Effector memory CD4-positive, alpha-beta T cell (primary cell): Measurements from ENCODE around the gene TSPY9.
"Not testable (repeated sequence)": the region's sequence is repeated elsewhere in the genome, so short reads cannot be mapped to it uniquely, and the experiment has no call there.

Experiments
- DNase-seq, 3 donors: peaks; one replicate each; pipeline ENCODE4 v3.0.0-alpha.2; 2020
- H3K27ac ChIP-seq: 2 replicates; pipeline ENCODE4 v1.7.0; 2013; ENCODE audit warnings: mild to moderate bottlenecking, low read length, moderate library complexity; ENCODE audit not compliant: insufficient read depth, poor library complexity, severe bottlenecking
- H3K27me3 ChIP-seq: replicated peaks from 2 replicates; pipeline ENCODE4 v1.7.0; 2013; ENCODE audit warnings: mild to moderate bottlenecking, low read length; ENCODE audit not compliant: insufficient read depth, control insufficient read depth, poor library complexity, severe bottlenecking
- H3K36me3 ChIP-seq: 2 replicates; pipeline ENCODE4 v1.7.0; 2013; ENCODE audit warnings: mild to moderate bottlenecking, low read length, moderate library complexity; ENCODE audit not compliant: control insufficient read depth, insufficient read depth
- H3K4me1 ChIP-seq: 2 replicates; pipeline ENCODE4 v1.7.0; 2013; ENCODE audit warnings: low read length, mild to moderate bottlenecking; ENCODE audit not compliant: control insufficient read depth, insufficient read depth, poor library complexity, severe bottlenecking
- H3K4me3 ChIP-seq: 2 replicates; pipeline ENCODE4 v1.7.0; 2013; ENCODE audit warnings: low read length, low read depth, mild to moderate bottlenecking; ENCODE audit not compliant: insufficient read depth, poor library complexity, severe bottlenecking
- H3K9me3 ChIP-seq: 2 replicates; pipeline ENCODE4 v1.7.0; 2013; ENCODE audit warnings: mild to moderate bottlenecking, low read length, moderate library complexity; ENCODE audit not compliant: control insufficient read depth
- total RNA-seq, 3 donors: gene quantifications; one replicate each; lab custom pipeline; 2026; lab: John Stamatoyannopoulos, UW

Gene TSPY9, protein sequence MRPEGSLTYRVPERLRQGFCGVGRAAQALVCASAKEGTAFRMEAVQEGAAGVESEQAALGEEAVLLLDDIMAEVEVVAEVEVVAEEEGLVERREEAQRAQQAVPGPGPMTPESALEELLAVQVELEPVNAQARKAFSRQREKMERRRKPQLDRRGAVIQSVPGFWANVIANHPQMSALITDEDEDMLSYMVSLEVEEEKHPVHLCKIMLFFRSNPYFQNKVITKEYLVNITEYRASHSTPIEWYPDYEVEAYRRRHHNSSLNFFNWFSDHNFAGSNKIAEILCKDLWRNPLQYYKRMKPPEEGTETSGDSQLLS
- total RNA-seq: 0 reads per million in 3 donors

DNA sequence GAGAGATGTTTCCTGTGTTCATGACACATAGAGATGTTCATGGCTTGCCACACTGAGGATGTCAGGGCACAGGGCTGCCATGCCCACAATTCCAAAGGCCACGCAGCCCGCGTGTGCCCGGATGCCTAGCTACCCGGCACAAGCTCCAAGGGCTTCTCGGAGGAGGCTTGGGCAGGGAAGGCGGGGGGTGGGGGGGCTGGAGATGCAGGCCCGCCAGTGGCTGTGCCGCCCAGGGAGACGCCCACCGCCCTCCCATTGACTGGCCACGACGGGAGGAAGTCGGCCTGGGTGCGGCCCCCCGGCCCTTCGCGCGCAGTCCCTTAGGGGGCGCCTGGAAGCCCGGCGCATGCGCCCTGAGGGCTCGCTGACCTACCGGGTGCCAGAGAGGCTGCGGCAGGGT, at the start of gene TSPY9:
TSPY9 (plus strand) TSS at position 301 of the 400 bp plus-strand sequence; CDS start at position 347, 46 bp downstream.
- H3K36me3 ChIP-seq, DNase-seq, H3K4me3 ChIP-seq, H3K9me3 ChIP-seq, H3K27ac ChIP-seq, H3K27me3 ChIP-seq, H3K4me1 ChIP-seq: not testable (repeated sequence)

DNA sequence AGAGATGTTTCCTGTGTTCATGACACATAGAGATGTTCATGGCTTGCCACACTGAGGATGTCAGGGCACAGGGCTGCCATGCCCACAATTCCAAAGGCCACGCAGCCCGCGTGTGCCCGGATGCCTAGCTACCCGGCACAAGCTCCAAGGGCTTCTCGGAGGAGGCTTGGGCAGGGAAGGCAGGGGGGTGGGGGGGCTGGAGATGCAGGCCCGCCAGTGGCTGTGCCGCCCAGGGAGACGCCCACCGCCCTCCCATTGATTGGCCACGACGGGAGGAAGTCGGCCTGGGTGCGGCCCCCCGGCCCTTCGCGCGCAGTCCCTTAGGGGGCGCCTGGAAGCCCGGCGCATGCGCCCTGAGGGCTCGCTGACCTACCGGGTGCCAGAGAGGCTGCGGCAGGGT, 20.4 kb upstream of the TSPY9 start, which contains the start of gene TSPY1:
TSPY1 (plus strand) TSS at position 301 of the 400 bp plus-strand sequence; CDS start at position 347, 46 bp downstream.
- not testable (repeated sequence) for H3K36me3 ChIP-seq, H3K27ac ChIP-seq, DNase-seq, H3K27me3 ChIP-seq, H3K9me3 ChIP-seq, H3K4me1 ChIP-seq, H3K4me3 ChIP-seq

DNA sequence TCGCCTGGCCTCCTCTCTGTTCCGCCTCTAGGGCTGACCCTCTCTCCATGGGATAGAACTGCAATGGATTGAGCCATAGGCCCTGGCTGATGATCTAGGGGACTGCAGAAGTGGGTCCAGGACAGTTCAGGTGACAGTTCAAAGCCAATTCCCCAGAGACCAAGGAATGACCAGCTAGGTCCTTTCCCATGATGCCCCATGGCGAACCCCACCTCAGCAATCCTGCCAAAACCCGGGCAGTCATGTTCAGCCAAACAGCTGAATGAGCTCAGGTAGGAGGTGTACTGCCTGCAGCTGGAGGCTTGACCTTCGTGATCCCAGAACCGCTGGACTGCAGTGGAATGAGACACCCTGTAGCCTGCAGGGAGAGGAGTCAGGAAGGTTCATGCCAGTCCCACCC, 17.3 kb downstream of the TSPY9 start:
- not testable (repeated sequence) for H3K4me3 ChIP-seq, H3K4me1 ChIP-seq, H3K27me3 ChIP-seq, H3K9me3 ChIP-seq, H3K27ac ChIP-seq, DNase-seq, H3K36me3 ChIP-seq

DNA sequence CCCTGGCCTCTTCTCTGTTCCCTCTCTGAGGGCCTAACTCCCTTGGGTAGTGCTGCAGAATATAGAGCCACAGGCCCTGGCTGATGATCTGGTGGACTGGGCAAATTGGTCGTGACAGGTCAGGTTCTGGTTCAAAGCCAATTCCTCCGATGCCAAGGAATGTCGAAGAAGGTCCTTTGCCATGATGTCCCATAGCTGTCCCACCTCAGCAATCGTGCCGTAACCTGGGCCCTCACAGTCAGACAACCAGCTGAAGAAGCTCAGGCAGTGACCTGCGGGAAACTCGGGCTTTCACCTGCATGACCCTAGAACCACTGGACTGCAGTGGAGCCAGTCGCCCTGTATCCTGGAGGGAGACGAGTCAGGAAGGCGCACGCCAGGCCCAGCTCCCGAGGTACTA, 29.2 kb downstream of the TSPY9 start:
- not testable (repeated sequence) for H3K27me3 ChIP-seq, H3K36me3 ChIP-seq, H3K9me3 ChIP-seq, H3K27ac ChIP-seq, DNase-seq, H3K4me1 ChIP-seq, H3K4me3 ChIP-seq

DNA sequence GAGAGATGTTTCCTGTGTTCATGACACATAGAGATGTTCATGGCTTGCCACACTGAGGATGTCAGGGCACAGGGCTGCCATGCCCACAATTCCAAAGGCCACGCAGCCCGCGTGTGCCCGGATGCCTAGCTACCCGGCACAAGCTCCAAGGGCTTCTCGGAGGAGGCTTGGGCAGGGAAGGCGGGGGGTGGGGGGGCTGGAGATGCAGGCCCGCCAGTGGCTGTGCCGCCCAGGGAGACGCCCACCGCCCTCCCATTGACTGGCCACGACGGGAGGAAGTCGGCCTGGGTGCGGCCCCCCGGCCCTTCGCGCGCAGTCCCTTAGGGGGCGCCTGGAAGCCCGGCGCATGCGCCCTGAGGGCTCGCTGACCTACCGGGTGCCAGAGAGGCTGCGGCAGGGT, 40.5 kb downstream of the TSPY9 start, which contains the start of gene TSPY10:
TSPY10 (plus strand) TSS at position 301 of the 400 bp plus-strand sequence; CDS start at position 347, 46 bp downstream.
- H3K4me1 ChIP-seq, H3K4me3 ChIP-seq, H3K27ac ChIP-seq: not testable (repeated sequence)

More for the DNA sequence above, 40.5 kb downstream of the TSPY9 start, which contains the start of gene TSPY10:
- not testable (repeated sequence) for H3K9me3 ChIP-seq, H3K27me3 ChIP-seq, DNase-seq, H3K36me3 ChIP-seq
